Measurements from ENCODE around the gene MARK1. TPM values are rescaled to one million over a fixed set of nuclear protein-coding genes. Genes with fewer than 3 reads are reported as not detected.

The MARK1 gene
- total and polyA plus RNA-seq, 9 of the 15 experiments (the other 6 are each of a cell fraction or from before 2014, with no cell fraction given) = not detected

DNA sequence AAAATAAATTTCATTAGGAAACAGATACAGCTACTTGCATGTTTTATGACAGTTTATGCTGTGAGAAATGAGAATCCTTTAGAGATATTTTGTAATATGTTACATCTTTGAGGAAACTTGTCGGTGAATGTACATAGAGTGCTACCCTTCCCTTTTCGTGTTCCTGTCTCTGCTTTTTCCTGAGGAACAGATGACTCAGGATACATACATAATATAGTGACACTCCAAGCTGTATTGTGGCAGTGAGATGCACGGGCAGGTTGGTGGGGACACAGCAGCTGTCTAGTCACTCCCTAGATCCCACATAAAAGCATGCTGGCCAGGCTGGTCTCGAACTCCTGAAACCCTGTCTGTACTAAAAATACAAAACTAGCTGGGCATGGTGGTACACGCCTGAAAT, 20.9 kb upstream of the MARK1 start (continued):
- TF ChIP-seq, protein P1, sequence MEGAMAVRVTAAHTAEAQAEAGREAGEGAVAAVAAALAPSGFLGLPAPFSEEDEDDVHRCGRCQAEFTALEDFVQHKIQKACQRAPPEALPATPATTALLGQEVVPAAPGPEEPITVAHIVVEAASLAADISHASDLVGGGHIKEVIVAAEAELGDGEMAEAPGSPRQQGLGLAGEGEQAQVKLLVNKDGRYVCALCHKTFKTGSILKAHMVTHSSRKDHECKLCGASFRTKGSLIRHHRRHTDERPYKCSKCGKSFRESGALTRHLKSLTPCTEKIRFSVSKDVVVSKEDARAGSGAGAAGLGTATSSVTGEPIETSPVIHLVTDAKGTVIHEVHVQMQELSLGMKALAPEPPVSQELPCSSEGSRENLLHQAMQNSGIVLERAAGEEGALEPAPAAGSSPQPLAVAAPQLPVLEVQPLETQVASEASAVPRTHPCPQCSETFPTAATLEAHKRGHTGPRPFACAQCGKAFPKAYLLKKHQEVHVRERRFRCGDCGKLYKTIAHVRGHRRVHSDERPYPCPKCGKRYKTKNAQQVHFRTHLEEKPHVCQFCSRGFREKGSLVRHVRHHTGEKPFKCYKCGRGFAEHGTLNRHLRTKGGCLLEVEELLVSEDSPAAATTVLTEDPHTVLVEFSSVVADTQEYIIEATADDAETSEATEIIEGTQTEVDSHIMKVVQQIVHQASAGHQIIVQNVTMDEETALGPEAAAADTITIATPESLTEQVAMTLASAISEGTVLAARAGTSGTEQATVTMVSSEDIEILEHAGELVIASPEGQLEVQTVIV (CRISPR knock-in tag; IDR thresholded peaks at IDR 0.05; ENCODE audit: borderline replicate concordance) = no peak
- TF ChIP-seq SREBF1 (IDR thresholded peaks at IDR 0.05; ENCODE audit: borderline replicate concordance, low read depth, low read length) = no peak

DNA sequence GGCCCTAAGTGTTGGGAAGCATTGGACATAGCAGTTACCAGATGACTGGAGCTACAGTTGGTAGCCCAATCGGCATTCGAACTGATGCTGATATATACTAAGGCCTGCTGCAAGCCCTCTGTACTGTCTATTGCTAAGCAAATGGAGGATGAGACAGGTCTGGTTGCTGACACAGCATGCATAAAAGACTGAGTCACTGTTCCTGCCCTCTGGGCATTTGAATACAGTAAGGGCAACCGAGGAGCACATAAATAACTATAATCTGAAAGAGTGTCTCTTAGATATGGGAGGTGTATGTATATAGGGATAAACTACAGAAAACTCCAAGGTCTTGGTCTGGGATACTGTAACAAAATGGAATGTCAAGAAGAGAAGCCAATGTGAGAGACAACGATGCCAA, 16.8 kb upstream of the MARK1 start:
- 0% methylated on average over 4 of the region's 4 CpGs for WGBS (ENCODE audit: insufficient coverage, low coverage, missing lambda C conversion rate)
- DNase-seq (ENCODE audit: extremely low read depth in 1 of 4, low spot score in 3 of 4) = no peak
- CTCF ChIA-PET (ENCODE audit: low intra/inter-chr PET ratio) = no interaction called here
- TF ChIP-seq GTF3C2 (IDR thresholded peaks at IDR 0.05; ENCODE audit: borderline replicate concordance, extremely low read depth, insufficient read length) (no peak), HMG20B (CRISPR knock-in tag; IDR thresholded peaks at IDR 0.05) (no peak), ZNF316 (IDR thresholded peaks at IDR 0.05) (peak; percentile 28; the same call in 1 of the 2 replicates)
- peaks cover 0 to 4% of the 10 kb centered on the region in 2 experiments; a peak in 1 of 5 replicates for H3K27me3 ChIP-seq (ENCODE audit: control insufficient read depth in 2 of 2, insufficient read depth in 2 of 2, low read length in 2 of 2)
- no peaks in the 10 kb centered on the region for H3K9me1 ChIP-seq (ENCODE audit: control insufficient read depth, insufficient read depth, low read length)
- no peaks in the 10 kb centered on the region for H3K79me2 ChIP-seq (ENCODE audit: control insufficient read depth, insufficient read depth, low read length)
- H3K27ac ChIP-seq (ENCODE audit: extremely low read depth, low read depth, low read length) = no peak overlapping the region
- H3K4me1 ChIP-seq (replicated peaks in 1 of 2; ENCODE audit: control insufficient read depth in 2 of 2, insufficient read depth in 2 of 2, low read length in 2 of 2) = no peaks in the 10 kb centered on the region
- no peak overlapping the region for H3K9ac ChIP-seq (ENCODE audit: insufficient read depth in 1 of 2, low read depth in 2 of 2, low read length in 2 of 2)
- H3K9me3 ChIP-seq (replicated peaks; ENCODE audit: control insufficient read depth, insufficient read depth, low read depth, low read length) = no peaks in the 10 kb centered on the region
- POLR2A ChIA-PET = no interaction called here
- no peak overlapping the region for H2AFZ ChIP-seq (ENCODE audit: low read depth, low read length)
- H3K4me2 ChIP-seq (ENCODE audit: insufficient read depth, low read length) = no peak overlapping the region
- intact Hi-C loops (cut with micrococcal nuclease) (no loop called here), in situ Hi-C loops (cut with MboI) (no loop called here)
- FAIRE-seq = no peak
- H4K20me1 ChIP-seq (replicated peaks; ENCODE audit: control insufficient read depth, insufficient read depth, low read length) = no peaks in the 10 kb centered on the region
- no peaks in the 10 kb centered on the region for H3K36me3 ChIP-seq (ENCODE audit: control insufficient read depth, insufficient read depth, low read length)
- no TSS peak for BruUV-seq (replicated peaks)
- H3K4me3 ChIP-seq = no peak overlapping the region
- ATAC-seq = no peak

Data from K562 (cell line).